A673 (cell line): ENCODE measurements around the gene LIF.

Source experiments
- EZH2 ChIP-seq: fragments of 200-600 bp; sonication (generic); IDR thresholded peaks from 2 replicates; pipeline ENCODE4 v1.6.1; 2017; ENCODE audit warnings: borderline replicate concordance, low read depth, mild to moderate bottlenecking, mixed read lengths, antibody characterized with exemption, low read length; ENCODE audit not compliant: poor library complexity, severe bottlenecking
- TF ChIP-seq, protein P1 (sequence below): fragments of 300-800, 200-600 bp; sonication (generic); conservative IDR thresholded peaks from 2 replicates; pipeline ENCODE4 v1.5.1; 2017; ENCODE audit warnings: low read depth, mild to moderate bottlenecking, antibody characterized with exemption, low read length, moderate library complexity, mixed read lengths

DNA sequence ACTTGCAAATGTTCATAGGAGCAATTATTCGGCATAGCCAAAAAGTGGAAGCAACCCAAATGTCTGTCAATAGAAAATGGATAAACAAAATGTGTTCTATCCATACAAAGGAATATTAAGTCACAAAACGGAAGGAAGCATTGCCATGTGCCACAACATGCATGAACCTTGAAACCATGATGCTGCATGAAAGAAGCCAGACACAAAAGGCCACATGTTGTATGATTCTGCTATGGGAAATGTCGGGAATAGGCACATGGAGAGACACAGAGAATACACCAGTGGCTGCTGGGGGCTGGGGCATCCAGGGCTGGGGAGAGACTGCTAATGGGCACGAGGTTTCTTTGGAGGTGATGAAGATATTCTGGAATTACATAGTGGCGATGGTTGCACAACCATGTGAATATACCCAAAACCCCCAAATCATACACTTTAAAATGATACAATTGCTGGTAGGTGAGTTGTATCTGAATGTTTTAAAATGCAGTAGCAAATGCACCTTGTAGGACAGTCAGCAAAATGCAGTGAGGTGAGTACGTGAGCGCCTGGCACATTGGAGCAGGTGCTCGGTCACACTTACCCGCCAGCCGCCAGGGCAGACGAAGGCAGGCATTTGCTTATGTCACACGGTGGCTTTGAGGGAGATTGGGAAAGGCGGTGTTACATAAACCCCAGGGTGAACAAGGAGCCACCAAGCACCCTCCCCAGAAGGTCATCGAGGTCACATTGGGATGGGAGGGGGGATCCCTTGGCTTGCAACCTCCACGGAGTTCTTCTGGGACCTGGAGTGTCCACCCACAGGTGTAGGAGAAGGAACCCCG is 26.4 kb upstream of the LIF start:
- TF ChIP-seq, protein P1, sequence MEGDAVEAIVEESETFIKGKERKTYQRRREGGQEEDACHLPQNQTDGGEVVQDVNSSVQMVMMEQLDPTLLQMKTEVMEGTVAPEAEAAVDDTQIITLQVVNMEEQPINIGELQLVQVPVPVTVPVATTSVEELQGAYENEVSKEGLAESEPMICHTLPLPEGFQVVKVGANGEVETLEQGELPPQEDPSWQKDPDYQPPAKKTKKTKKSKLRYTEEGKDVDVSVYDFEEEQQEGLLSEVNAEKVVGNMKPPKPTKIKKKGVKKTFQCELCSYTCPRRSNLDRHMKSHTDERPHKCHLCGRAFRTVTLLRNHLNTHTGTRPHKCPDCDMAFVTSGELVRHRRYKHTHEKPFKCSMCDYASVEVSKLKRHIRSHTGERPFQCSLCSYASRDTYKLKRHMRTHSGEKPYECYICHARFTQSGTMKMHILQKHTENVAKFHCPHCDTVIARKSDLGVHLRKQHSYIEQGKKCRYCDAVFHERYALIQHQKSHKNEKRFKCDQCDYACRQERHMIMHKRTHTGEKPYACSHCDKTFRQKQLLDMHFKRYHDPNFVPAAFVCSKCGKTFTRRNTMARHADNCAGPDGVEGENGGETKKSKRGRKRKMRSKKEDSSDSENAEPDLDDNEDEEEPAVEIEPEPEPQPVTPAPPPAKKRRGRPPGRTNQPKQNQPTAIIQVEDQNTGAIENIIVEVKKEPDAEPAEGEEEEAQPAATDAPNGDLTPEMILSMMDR, result no peak
- no peak for TF ChIP-seq EZH2
